ENCODE results near the gene DNAJB13.

Gene DNAJB13

DNA sequence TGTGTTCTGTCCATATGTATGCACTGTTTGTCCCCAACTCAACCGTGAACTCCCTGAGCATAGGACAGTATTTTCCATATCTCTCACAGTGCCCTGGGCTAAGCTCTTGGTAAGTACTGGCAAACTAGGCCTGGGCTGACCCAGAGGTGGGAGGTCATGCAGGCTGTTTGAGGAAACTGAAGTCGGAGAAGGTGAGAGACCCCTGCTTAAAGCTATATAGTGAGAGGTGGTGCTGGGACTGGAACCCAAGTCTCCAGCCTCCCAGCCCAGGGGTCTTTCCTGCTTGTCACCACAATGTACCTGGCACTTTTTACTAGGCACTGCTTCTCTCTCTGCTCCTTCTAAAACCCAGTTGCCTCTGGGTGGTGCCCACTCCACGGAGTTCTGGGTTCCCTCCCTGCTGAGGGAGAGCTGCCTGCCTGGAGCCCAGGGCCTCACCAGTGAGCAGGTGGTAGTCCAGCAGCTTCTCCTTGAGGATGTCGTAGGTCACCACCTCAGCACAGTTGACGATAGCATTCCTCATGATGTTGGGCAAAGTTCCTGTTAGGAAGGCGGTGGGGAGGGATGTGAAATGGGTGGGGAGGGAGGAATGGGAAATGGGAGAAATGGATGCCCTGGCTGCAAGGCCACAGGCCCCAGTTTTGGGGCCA lies 53.3 kb downstream of the DNAJB13 start:
- TF ChIP-seq ZFX (IDR thresholded peaks at IDR 0.05; ENCODE audit: borderline replicate concordance) = no peak
- TF ChIP-seq, protein P1, sequence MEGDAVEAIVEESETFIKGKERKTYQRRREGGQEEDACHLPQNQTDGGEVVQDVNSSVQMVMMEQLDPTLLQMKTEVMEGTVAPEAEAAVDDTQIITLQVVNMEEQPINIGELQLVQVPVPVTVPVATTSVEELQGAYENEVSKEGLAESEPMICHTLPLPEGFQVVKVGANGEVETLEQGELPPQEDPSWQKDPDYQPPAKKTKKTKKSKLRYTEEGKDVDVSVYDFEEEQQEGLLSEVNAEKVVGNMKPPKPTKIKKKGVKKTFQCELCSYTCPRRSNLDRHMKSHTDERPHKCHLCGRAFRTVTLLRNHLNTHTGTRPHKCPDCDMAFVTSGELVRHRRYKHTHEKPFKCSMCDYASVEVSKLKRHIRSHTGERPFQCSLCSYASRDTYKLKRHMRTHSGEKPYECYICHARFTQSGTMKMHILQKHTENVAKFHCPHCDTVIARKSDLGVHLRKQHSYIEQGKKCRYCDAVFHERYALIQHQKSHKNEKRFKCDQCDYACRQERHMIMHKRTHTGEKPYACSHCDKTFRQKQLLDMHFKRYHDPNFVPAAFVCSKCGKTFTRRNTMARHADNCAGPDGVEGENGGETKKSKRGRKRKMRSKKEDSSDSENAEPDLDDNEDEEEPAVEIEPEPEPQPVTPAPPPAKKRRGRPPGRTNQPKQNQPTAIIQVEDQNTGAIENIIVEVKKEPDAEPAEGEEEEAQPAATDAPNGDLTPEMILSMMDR (IDR thresholded peaks at IDR 0.05) = no peak
- no peak overlapping the region for H3K27ac ChIP-seq

DNA sequence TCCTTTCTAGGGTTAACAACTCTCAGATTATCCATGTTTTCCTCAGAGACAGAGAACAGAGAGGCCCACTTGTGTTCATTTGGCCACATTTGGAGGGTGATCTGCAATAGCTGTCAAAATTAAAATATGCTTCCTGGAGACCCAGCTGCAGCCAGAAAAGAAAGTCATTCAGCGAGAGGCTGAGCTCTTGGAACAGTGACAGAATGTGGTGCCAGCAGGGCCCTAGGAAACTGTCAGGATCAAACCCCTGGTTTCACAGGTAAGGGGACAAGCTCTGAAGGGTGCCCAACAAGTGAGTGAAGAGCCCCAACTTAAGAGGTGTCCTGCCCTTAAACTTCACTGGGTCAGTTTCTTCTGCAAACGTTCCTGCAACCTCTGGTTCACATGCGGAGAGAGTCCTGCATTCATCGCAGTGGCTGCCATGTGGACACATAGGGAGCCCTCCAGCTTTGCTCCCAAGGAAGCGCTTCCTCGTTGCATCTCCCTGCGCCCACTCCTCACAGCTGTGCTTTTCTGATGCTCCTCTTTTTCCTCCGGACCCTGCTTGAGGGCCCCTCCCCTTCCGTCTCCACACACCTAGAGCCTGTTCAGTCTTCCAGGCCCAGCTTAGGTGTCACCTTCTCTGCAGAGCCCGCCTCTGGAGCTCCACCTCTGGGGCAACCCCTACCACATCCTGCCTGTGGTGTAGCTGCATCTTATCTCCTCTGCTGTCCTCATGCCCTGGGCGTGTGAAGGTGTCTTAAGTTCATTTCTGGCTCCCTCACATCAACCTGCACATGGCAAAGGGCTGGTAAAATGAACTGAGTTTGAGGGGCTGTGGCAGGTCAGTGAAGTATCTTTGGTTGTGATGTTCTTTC lies 54.2 kb downstream of the DNAJB13 start:
- TF ChIP-seq, protein P1 (IDR thresholded peaks at IDR 0.05) = no peak
- no peak for TF ChIP-seq ZFX (IDR thresholded peaks at IDR 0.05; ENCODE audit: borderline replicate concordance)
- H3K27ac ChIP-seq = no peak overlapping the region

DNA sequence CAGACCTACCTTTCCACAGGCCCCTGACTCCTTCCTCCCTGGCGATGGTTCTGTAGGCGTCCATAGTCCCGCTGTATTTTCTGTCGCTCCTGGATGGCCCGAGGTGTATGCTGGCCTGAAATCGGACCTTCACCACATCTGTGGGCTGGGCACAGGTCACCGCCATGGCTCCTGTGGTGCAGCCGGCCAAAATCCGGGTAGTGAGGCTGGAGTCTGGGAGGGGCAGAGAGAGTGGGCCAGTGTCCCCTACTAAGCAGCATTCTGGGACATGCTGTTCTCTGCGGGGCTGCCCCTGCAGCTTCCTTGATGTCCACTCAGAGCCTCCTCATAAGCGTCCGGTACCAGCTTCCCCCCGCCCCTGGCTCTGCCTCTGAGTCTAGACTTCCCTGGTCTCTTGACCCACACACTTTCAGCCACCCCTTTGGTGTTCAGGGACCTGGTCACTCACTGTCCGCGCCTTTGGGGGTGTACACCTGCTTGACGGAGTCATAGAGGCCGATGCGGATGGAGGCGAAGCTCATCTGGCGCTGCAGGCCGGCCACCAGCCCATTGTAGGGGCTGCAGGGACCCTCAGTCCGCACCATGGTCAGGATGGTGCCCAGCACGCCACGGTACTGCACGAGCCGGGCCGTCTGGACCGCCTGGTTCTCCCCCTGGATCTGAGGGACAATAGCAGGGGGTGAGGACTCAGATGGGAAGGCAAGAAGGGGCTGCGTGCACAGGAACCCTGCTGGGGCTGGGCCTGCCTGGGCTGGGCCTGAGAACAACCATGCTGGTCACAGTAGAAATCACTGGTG lies 55.1 kb downstream of the DNAJB13 start:
- no peak for TF ChIP-seq ZFX (IDR thresholded peaks at IDR 0.05; ENCODE audit: borderline replicate concordance)
- TF ChIP-seq, protein P1 (IDR thresholded peaks at IDR 0.05) = no peak
- no peak overlapping the region for H3K27ac ChIP-seq

DNA sequence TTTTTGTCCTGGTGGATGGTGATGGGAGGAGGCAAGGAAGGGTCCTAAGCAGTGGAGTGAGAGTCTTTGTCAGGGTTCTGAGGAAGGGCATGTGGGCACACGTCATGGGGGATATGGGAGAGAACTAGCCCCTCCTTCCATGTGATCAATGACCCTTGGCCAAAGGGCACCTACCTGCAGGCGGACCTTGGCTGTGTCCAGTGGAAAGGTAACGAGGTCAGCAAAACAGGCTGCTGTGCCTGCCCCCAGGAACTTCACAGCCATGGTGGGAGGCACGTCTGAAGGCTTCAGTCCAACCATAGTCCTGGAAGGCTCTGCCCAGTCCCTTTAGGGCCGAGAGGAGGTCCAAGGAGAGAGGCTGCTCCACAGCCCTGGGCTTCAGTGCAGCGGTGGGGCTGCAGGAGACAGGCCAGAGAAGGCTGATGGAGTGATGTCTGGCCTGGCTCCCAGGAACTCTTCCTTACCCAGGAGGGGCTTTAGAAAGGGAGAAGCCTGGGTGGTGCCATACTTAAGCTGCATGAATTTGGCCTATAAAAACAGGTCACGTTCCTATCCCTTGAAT lies 56.0 kb downstream of the DNAJB13 start:
- no peak for TF ChIP-seq ZFX (IDR thresholded peaks at IDR 0.05; ENCODE audit: borderline replicate concordance)
- TF ChIP-seq, protein P1 (IDR thresholded peaks at IDR 0.05) = no peak
- H3K27ac ChIP-seq = no peak overlapping the region

DNA sequence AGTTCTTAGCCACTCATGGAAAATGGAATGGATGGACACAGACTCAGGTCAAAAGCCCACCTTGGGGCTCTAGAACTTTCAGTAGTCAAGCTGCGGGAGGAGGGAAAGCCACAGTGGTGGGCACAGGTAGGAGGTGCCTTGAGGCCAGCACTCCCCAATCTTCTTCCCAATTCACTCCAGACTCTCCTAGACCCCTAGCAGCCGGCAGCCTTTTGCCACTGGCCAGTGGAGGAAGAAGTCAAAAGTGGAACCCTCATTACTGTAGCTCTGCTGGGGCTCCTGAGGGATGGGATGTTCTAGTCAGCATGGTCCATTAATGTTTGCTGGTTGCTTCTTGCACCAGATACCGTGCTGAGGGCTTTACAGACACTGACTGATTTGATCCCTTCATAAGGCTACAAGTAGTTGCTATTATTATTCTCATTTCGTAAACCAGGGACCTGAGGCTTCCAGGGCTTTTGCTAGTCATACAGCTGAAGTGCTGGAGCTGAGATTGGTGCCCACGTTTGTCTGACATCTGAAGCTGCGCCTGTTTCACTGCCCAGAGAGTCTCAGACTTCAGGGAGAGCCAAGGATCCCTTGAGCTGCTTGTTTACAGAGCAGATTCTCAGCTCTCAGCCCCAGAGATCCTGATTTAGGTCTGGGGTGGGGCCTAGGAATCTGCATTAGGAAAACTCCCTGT lies 57.0 kb downstream of the DNAJB13 start:
- H3K27ac ChIP-seq = no peak overlapping the region
- TF ChIP-seq, protein P1 (IDR thresholded peaks at IDR 0.05) = no peak
- TF ChIP-seq ZFX (IDR thresholded peaks at IDR 0.05; ENCODE audit: borderline replicate concordance) = no peak

DNA sequence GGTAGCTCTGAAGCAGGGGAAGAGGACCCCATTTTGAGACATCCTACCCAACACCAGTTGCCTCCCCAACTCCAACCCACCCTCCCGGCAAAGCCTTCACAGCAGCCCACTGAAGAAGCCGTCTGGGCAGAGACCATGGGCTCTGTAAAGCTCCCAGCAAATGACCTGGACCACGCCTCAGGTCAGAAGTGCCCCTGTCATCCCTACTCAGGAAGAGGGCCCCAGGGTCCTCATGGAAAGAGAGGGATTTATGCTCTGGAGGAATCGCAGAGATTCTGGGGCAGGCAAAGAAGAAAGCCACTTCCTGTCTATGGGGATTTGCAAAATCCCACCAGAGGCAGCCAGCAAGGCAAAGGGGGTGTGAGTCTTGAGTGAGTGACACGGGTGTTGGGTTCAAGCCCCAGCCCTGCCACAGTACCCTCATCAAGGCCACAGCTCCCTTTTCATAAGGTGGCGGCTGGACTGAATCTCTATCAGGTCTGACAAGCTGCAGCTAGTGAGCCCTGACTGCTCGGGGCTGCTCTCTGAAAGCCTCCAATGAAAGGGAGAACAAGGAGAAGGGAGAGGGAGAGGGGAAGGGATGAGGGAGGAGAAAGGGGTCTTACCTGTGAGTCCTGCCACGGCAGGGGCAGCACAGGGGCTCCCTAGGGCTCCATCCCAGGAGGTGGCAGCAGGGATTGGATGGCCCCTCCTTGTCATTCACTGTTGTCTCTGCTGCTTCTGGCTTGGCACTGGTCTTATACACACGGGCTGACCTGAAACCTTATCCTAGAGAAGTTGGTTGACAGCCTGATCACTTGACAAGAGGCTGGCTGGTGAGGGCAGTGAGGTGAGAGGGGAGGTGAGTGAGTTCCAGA lies 57.8 kb downstream of the DNAJB13 start, which contains the start of gene UCP3:
Gene UCP3 (minus strand): TSS at position 713 of the 857 bp plus-strand sequence. CDS start 2,043 bp downstream, outside the sequence.
- H3K27ac ChIP-seq = no peak within 1 kb of the TSS
- TF ChIP-seq ZFX (IDR thresholded peaks at IDR 0.05; ENCODE audit: borderline replicate concordance) = no peak
- TF ChIP-seq, protein P1 (IDR thresholded peaks at IDR 0.05) = no peak
